Stimulated activated CD4-positive, alpha-beta T cell treated with anti-CD3 and anti-CD28 coated beads, Interleukin-4, amount 100 ng/mL, for 4 hours (primary cell): ENCODE results near the gene DSG4.
"Not testable (repeated sequence)": the region's sequence is repeated elsewhere in the genome, so short reads cannot be mapped to it uniquely, and the experiment has no call there.

ENCODE experiments used
- DNase-seq, 2 experiments: peaks; one replicate each; pipeline ENCODE4 v3.0.0-alpha.2; 2020

Gene DSG4

GRCh38 chr18:31376477-31376876, at the start of gene DSG4:
DSG4 (plus strand) TSS chr18:31376777; CDS start chr18:31376912, 135 bp downstream.
- no peak for DNase-seq

- no peak for DNase-seq
These were observed 46.7 kb upstream of the DSG4 start for GRCh38 chr18:31329787-31330438.

GRCh38 chr18:31343454-31343853, 33.1 kb upstream of the DSG4 start:
- no peak for DNase-seq

GRCh38 chr18:31353336-31353735, 23.2 kb upstream of the DSG4 start:
- not testable (repeated sequence) for DNase-seq

- DNase-seq = no peak
These were observed 21.6 kb upstream of the DSG4 start for GRCh38 chr18:31354990-31355389.

- no peak for DNase-seq
These were observed 20.6 kb upstream of the DSG4 start for GRCh38 chr18:31356025-31356424.

GRCh38 chr18:31364190-31364589, 12.4 kb upstream of the DSG4 start:
- DNase-seq = no peak

GRCh38 chr18:31369478-31369877, 7.1 kb upstream of the DSG4 start:
- DNase-seq = no peak

- no peak for DNase-seq
These were observed 4.6 kb upstream of the DSG4 start for GRCh38 chr18:31371989-31372388.

- DNase-seq = no peak
These were observed 2.9 kb upstream of the DSG4 start for GRCh38 chr18:31373641-31374040.

GRCh38 chr18:31380912-31381311, 4.3 kb downstream of the DSG4 start:
- DNase-seq = no peak

GRCh38 chr18:31382107-31382506, 5.5 kb downstream of the DSG4 start:
- DNase-seq = no peak

- DNase-seq = no peak
These were observed 10.2 kb downstream of the DSG4 start for GRCh38 chr18:31386741-31387140.

GRCh38 chr18:31393286-31393685, 16.7 kb downstream of the DSG4 start:
- no peak for DNase-seq

GRCh38 chr18:31396796-31397612, 20.4 kb downstream of the DSG4 start:
- DNase-seq = no peak

GRCh38 chr18:31398191-31398590, 21.6 kb downstream of the DSG4 start:
- no peak for DNase-seq

GRCh38 chr18:31399306-31400032, 22.9 kb downstream of the DSG4 start:
- DNase-seq = no peak

- no peak for DNase-seq
These were observed 24.8 kb downstream of the DSG4 start for GRCh38 chr18:31401156-31402025.

GRCh38 chr18:31402026-31402373, 25.4 kb downstream of the DSG4 start:
- DNase-seq = no peak

GRCh38 chr18:31403409-31403808, 26.8 kb downstream of the DSG4 start:
- no peak for DNase-seq

- no peak for DNase-seq
These were observed 31.1 kb downstream of the DSG4 start for GRCh38 chr18:31407649-31408048.

GRCh38 chr18:31409276-31409675, 32.7 kb downstream of the DSG4 start:
- DNase-seq = no peak
